K562 (cell line): ENCODE data around the gene PAX8. TPM values are rescaled to one million over a fixed set of nuclear protein-coding genes. Genes with fewer than 3 reads are reported as not detected.

ENCODE experiments used
- ATAC-seq: fragments of 200-7000 bp; cut with Tn5 transposase; 3 replicates; pipeline ENCODE4 v1.9.1; 2020; ENCODE audit warnings: moderate library complexity
- BruUV-seq: library from RNA; stranded (reverse); fragments of 400-500 nt; replicated peaks from 2 replicates; lab custom pipeline; 2021; lab: Mats Ljungman, UMichigan
- CTCF ChIA-PET: fragments of 300-600 bp; formaldehyde crosslinking; extraction: SDS; loops from one replicate; lab custom pipeline; 2021; ENCODE audit warnings: low intra/inter-chr PET ratio; lab: Yijun Ruan, JAX
- POLR2A ChIA-PET: fragments of 300-600, 350-650 bp; sonication (Branson Sonifier 250); formaldehyde crosslinking; extraction: SDS; loops from one replicate; lab custom pipeline; 2021; ENCODE audit warnings: antibody characterized with exemption, inconsistent platforms; lab: Yijun Ruan, JAX
- DNase-seq, 4 experiments: peaks; one replicate each; pipeline versions ENCODE4 v3.0.0 to v3.0.0-alpha.2; 2011 to 2018; ENCODE audit warnings: low spot score in 3 of 4, mixed read lengths in 3 of 4; ENCODE audit errors: extremely low read depth in 1 of 4
- FAIRE-seq: peaks from 2 replicates; lab custom pipeline; 2011; peaks lifted over from hg19 to GRCh38; lab: Jason Lieb, UNC
- H2AFZ ChIP-seq: 2 replicates; pipeline ENCODE4 v1.6.0; 2011; ENCODE audit warnings: low read depth, low read length, control low read depth, inconsistent platforms
- H3K27ac ChIP-seq: fragments of 200-600 bp; 3 replicates; pipeline ENCODE4 v1.8.0; 2011; ENCODE audit warnings: low read depth, mild to moderate bottlenecking, control low read depth, inconsistent platforms, low read length, moderate library complexity, mixed read lengths; ENCODE audit errors: extremely low read depth
- H3K27me3 ChIP-seq, 2 experiments: fragments of 300-600 bp in 1 of 2; 2 replicates in 1 of 2; 3 replicates in 1 of 2; pipeline versions ENCODE4 v1.6.0 to v1.8.0; 2011; ENCODE audit warnings: inconsistent platforms in 2 of 2, low read length in 2 of 2, mild to moderate bottlenecking in 1 of 2, mixed read lengths in 1 of 2, moderate library complexity in 1 of 2; ENCODE audit not compliant: control insufficient read depth in 2 of 2, insufficient read depth in 2 of 2
- H3K36me3 ChIP-seq: fragments of 300-600 bp; 3 replicates; pipeline ENCODE4 v1.8.0; 2011; ENCODE audit warnings: mild to moderate bottlenecking, low read length, inconsistent platforms; ENCODE audit not compliant: control insufficient read depth, insufficient read depth
- H3K4me1 ChIP-seq, 2 experiments: fragments of 200-600 bp in 1 of 2; replicated peaks in 1 of 2; 2 replicates in 1 of 2; 3 replicates in 1 of 2; pipeline versions ENCODE4 v1.5.1 to v1.8.0; 2011; ENCODE audit warnings: inconsistent platforms in 2 of 2, low read length in 2 of 2, mild to moderate bottlenecking in 1 of 2, mixed read lengths in 1 of 2, moderate library complexity in 1 of 2; ENCODE audit not compliant: control insufficient read depth in 2 of 2, insufficient read depth in 2 of 2
- H3K4me2 ChIP-seq: 2 replicates; pipeline ENCODE4 v1.6.1; 2011; ENCODE audit warnings: low read length, control low read depth, inconsistent platforms, mixed read lengths; ENCODE audit not compliant: insufficient read depth
- H3K4me3 ChIP-seq: fragments of 200-600 bp; sonication (generic), shearing (Covaris generic); 2 replicates; pipeline ENCODE4 v1.5.1; 2016; ENCODE audit warnings: control low read depth, inconsistent platforms
- H3K79me2 ChIP-seq: fragments of 200-600 bp; 3 replicates; pipeline ENCODE4 v1.8.0; 2011; ENCODE audit warnings: low read length, inconsistent platforms; ENCODE audit not compliant: control insufficient read depth, insufficient read depth
- H3K9ac ChIP-seq, 2 experiments: 2 replicates each; pipeline versions ENCODE4 v1.6.0 to v1.6.1; 2011; ENCODE audit warnings: low read depth in 2 of 2, low read length in 2 of 2, control low read depth in 1 of 2, inconsistent platforms in 1 of 2, mild to moderate bottlenecking in 1 of 2, mixed read lengths in 1 of 2; ENCODE audit not compliant: insufficient read depth in 1 of 2
- H3K9me1 ChIP-seq: one replicate; pipeline ENCODE4 v1.6.0; 2011; ENCODE audit warnings: inconsistent platforms, mild to moderate bottlenecking, low read length, moderate library complexity; ENCODE audit not compliant: control insufficient read depth, insufficient read depth
- H3K9me3 ChIP-seq: replicated peaks from 2 replicates; pipeline ENCODE4 v1.5.1; 2011; ENCODE audit warnings: low read depth, low read length, inconsistent platforms; ENCODE audit not compliant: control insufficient read depth, insufficient read depth
- H4K20me1 ChIP-seq: replicated peaks from 2 replicates; pipeline ENCODE4 v1.6.1; 2011; ENCODE audit warnings: low read length, inconsistent platforms, mixed read lengths; ENCODE audit not compliant: control insufficient read depth, insufficient read depth
- BCOR ChIP-seq: fragments of 450-650 bp; IDR thresholded peaks from 2 replicates; pipeline ENCODE4 v1.6.1; 2016
- FOXO4 ChIP-seq: fragments of 450-650 bp; formaldehyde crosslinking; IDR thresholded peaks from 2 replicates; pipeline ENCODE4 v1.4.0; 2020; ENCODE audit warnings: mild to moderate bottlenecking, moderate library complexity
- NFATC3 ChIP-seq: fragments of 450-650 bp; IDR thresholded peaks from 2 replicates; pipeline ENCODE4 v1.6.1; 2017; ENCODE audit warnings: mild to moderate bottlenecking
- NFIC ChIP-seq: fragments of 450-650 bp; IDR thresholded peaks from 2 replicates; pipeline ENCODE4 v1.6.1; 2017; ENCODE audit warnings: mild to moderate bottlenecking, inconsistent platforms
- PURB ChIP-seq: sonication (generic); formaldehyde crosslinking; IDR thresholded peaks from 2 replicates; pipeline ENCODE4 v1.9.0; 2021; ENCODE audit warnings: low read depth, mild to moderate bottlenecking, missing genetic modification reagents
- SIN3A ChIP-seq, 2 experiments: fragments of 150-350 bp in 1 of 2; IDR thresholded peaks; 2 replicates each; pipeline ENCODE4 v1.6.1; 2011 to 2016; ENCODE audit warnings: borderline replicate concordance in 2 of 2, low read depth in 2 of 2, low read length in 2 of 2, mild to moderate bottlenecking in 2 of 2, moderate library complexity in 2 of 2; ENCODE audit not compliant: control insufficient read depth in 1 of 2
- TBP ChIP-seq: optimal IDR thresholded peaks from 2 replicates; pipeline ENCODE3; 2011; ENCODE audit warnings: low read depth, low read length, improper control_type of control experiment
- TOE1 ChIP-seq, 2 experiments: fragments of 450-650 bp in 1 of 2; sonication (generic) in 1 of 2; formaldehyde crosslinking in 1 of 2; IDR thresholded peaks; 2 replicates each; pipeline versions ENCODE4 v1.7.1 to v1.8.0; 2016 to 2022; ENCODE audit warnings: borderline replicate concordance in 2 of 2, mild to moderate bottlenecking in 2 of 2, antibody characterized with exemption in 1 of 2, inconsistent platforms in 1 of 2, low read depth in 1 of 2, missing genetic modification reagents in 1 of 2, moderate library complexity in 1 of 2
- WGBS: fragments of 100-300 bp; shearing (Covaris generic); methylation state at CpG from one replicate; pipeline ENCODE4 v1.1.6; 2016; ENCODE audit warnings: low coverage, mixed read lengths; ENCODE audit not compliant: insufficient coverage; ENCODE audit errors: missing lambda C conversion rate; 5-methylcytosine and 5-hydroxymethylcytosine counted together
- in situ Hi-C: fragments of 300-500 bp; cut with MboI; formaldehyde crosslinking; loops from 4 replicates; pipeline ENCODE4 v1.15.0; 2018; ENCODE audit warnings: inconsistent platforms, mixed read lengths
- intact Hi-C: fragments of 100-400 bp; cut with micrococcal nuclease; formaldehyde crosslinking; loops from 2 replicates; pipeline ENCODE4 v1.14.2; 2022
- polyA plus RNA-seq, 8 experiments: library from polyadenylated mRNA; depleted of rRNA in 4 of 8; stranded (reverse) in 5 of 8; unstranded in 3 of 8; fragments of >200 nt; fragmentation: Nextera tagmentation in 2 of 8; fragmentation: Illumina TruSeq in 1 of 8; extraction: Ambion mirVana in 2 of 8; extraction: Trizol in 1 of 8; gene quantifications; 2 replicates each; pipeline versions ENCODE4 v1.2.1 to v1.2.3, GENCODE V29; 2011 to 2014; ENCODE audit warnings: inconsistent platforms in 1 of 8, missing spikeins in 1 of 8
- total RNA-seq, 7 experiments: library from RNA; depleted of rRNA in 6 of 7; stranded (reverse); fragments of >200 nt in 6 of 7; fragmentation: Illumina TruSeq in 2 of 7; extraction: Trizol in 2 of 7; gene quantifications; 2 replicates each; pipeline versions ENCODE4 v1.2.1 to v1.2.3, GENCODE V29; 2011 to 2021; ENCODE audit warnings: low replicate concordance in 1 of 7
- TF ChIP-seq, protein P1 (sequence below): sonication (generic); formaldehyde crosslinking; IDR thresholded peaks from 2 replicates; pipeline ENCODE4 v1.8.0; 2022; ENCODE audit warnings: mild to moderate bottlenecking, missing genetic modification reagents

PAX8 gene
- total and polyA plus RNA-seq, 9 of the 15 experiments (the other 6 are each of a cell fraction or from before 2014, with no cell fraction given), result 0.13 to 2.1 (median 0.51) TPM

GRCh38 chr2:113291191-113291590, 12.5 kb upstream of the PAX8 start:
- WGBS, result 24% methylated on average over 21 of the region's 28 CpGs
- Histone ChIP-seq H3K79me2 (no peaks in the 10 kb centered on the region), H3K9me1 (no peaks in the 10 kb centered on the region), H3K9ac (no peak overlapping the region), H3K4me2 (no peak overlapping the region), H3K36me3 (no peaks in the 10 kb centered on the region), H4K20me1 (no peaks in the 10 kb centered on the region), H3K27me3 (peaks cover 10 to 32% of the 10 kb centered on the region in 2 experiments), H3K4me1 (0 out of 5 replicates have a peak, but pooled peaks cover 0 to 4% of the 10 kb centered on the region in 2 experiments), H3K4me3 (no peak overlapping the region), H3K27ac (no peak overlapping the region), H3K9me3 (no peaks in the 10 kb centered on the region), H2AFZ (no peak overlapping the region)
- intact Hi-C loops, result no loop called here
- no peak for ATAC-seq
- ChIA-PET POLR2A (no interaction called here), CTCF (no interaction called here)
- no TSS peak for BruUV-seq
- DNase-seq, result no peak
- FAIRE-seq, result no peak
- in situ Hi-C loops, result no loop called here
- no peak for TF ChIP-seq FOXO4
- TF ChIP-seq PURB (CRISPR knock-in tag), result no peak
- no peak for TF ChIP-seq TBP
- TF ChIP-seq TOE1 (IDR thresholded peaks at IDR 0.05; ENCODE audit: borderline replicate concordance), result no peak
- no peak for TF ChIP-seq TOE1 (CRISPR knock-in tag; IDR thresholded peaks at IDR 0.05; ENCODE audit: borderline replicate concordance, low read depth)
- no peak for TF ChIP-seq NFATC3
- TF ChIP-seq BCOR, result no peak
- TF ChIP-seq SIN3A (IDR thresholded peaks at IDR 0.05; ENCODE audit: borderline replicate concordance in 2 of 2, control insufficient read depth in 1 of 2, low read depth in 2 of 2, low read length in 2 of 2), result no peak
- TF ChIP-seq, protein P1, sequence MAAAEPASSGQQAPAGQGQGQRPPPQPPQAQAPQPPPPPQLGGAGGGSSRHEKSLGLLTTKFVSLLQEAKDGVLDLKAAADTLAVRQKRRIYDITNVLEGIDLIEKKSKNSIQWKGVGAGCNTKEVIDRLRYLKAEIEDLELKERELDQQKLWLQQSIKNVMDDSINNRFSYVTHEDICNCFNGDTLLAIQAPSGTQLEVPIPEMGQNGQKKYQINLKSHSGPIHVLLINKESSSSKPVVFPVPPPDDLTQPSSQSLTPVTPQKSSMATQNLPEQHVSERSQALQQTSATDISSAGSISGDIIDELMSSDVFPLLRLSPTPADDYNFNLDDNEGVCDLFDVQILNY (CRISPR knock-in tag), result no peak
- no peak for TF ChIP-seq NFIC
